Stimulated activated CD4-positive, alpha-beta T cell treated with anti-CD3 and anti-CD28 coated beads, Interleukin-15, amount 100 ng/mL, for 24 hours (primary cell): ENCODE data around the gene GP9.
"Not testable (repeated sequence)": the region's sequence is repeated elsewhere in the genome, so short reads cannot be mapped to it uniquely, and the experiment has no call there.

Experiments used
- DNase-seq: peaks from one replicate; pipeline ENCODE4 v3.0.0-alpha.2; 2020

The GP9 gene

GRCh38 chr3:129081503-129081902, 20.9 kb downstream of the GP9 start:
- no peak for DNase-seq

DNA sequence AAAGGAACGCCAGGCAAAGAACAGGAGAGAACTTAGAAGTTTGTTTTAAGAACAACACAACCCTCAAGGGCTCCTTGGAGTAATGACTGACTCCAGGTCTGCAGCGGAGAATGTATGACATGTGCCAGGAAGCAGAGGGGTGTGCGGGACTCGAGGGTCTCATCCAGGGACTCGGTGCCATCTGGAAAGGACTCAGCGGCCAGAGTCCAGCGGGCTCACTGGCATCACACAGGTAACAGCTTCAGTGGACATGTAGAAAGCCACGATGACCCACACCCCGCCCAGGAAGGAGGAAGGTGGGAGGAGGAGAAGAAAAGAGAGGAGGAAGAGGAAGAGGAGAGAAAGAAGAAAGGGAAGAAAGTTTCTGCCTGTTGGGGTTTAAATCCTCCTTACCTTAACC, 21.4 kb downstream of the GP9 start:
- no peak for DNase-seq

DNA sequence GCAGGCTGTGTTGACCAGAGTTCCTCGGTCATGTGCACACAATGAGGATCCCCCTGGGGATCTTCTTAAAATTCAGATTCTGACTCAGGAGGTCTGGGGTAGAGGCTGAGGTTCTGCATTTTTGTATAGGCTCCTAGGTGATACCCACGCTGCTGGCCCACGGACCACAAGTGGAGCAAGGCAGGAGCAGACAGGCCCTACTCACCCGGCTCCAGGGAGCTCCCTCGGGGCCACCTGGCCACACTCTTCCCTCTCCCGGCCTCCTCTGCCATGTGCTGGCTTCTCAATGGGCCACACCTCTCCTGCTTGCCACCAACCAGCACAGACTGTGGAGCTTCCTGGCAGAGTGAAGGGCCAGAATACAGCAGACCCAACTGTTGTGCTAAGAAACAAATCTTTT, 23.9 kb downstream of the GP9 start:
- DNase-seq: no peak

DNA sequence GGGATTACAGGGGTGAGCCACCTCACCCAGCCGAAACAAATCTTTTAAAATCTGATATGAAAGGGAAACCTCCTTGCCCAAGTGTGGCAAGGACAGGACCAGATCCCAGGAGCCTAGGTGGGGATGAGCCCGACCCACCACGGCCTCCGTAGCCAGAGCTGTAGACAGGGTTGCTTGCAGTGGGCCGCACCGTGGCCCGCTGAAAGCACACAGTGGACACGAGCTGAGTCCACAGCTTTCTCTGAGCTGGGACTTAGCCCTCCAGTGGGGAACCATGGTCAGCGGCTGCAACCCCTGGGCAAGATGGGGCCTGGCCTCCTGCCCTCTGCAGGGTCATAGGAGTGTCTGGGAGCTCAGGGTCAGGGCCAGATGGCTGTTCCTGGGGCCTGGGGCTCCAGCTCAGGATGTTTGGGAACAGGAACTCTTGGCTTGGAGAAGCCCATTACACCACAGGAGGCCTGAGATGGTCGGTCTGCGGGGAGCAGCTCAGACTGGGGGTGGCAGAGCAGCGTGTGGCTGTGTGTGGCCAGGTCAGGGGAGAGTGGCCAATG, 24.7 kb downstream of the GP9 start:
- DNase-seq: no peak

- DNase-seq: no peak
Measured at GRCh38 chr3:129085818-129086217, 25.2 kb downstream of the GP9 start.

DNA sequence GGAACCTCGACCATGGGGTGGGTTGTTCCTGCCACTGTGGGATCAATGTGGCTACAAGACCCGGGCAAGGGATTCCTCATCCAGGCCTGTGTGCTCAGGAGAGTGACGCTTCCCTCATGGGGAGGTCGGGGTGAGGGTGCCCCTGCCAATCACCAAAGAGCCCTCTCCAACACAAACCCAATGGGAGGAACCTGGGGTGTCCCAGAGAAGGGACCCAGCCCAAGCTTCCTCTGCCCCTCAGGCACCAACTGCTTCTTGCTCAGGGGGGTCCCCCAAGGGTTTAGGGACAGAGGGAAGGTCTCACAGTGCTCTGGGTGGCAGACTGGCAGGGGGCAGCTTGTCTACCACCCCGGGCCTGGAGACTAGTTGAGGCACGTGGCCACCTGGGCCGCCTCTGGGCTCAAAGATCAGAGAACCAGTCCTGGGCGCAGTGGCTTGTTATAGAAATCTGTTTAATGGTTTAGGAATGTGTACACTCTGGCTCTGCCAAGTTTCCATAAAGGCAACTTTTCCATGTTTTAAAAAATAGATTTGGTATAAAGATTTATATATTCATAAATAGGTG, 26.6 kb downstream of the GP9 start:
- DNase-seq: no peak

- not testable (repeated sequence) for DNase-seq
Measured at GRCh38 chr3:129087904-129088303, 27.3 kb downstream of the GP9 start.

DNA sequence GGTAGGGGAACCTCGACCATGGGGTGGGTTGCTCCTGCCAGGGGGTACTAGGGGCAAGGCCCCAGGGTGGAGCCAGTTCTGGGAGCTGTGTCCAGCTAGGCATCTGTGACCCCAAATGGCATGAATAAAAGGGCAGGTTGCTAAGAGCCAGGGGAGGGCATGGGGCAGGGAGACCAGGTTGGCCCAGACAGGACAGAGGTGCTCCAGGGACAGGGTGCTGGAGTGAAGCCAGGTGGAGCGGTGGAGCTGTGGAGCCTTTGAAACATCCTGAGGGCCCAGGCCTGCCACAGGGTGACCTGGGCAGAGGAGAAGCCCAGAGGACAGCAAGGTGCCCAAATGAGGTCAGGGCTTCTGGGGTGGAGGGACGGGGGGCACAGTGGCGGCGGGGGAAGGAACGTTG, 27.7 kb downstream of the GP9 start:
- not testable (repeated sequence) for DNase-seq

DNA sequence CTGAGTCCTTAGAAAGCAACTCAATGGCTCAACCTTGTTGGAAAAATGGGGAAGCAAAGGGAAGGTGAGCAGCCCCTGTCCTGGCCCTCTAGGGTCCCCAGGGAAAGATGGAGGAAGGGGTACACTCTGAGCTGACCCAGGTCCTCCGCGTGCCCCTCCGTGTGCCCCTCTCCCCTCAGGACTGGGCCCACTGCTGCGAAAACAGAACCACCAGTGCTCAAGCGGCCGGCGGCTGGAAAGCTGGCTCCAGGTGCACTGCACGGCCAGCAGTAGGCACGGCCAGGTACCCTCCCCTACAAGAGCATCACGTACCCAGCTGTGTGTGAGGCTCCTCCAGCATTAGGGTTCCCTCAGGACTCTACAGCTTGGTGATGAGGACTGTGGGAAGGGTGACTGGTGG, 34.7 kb downstream of the GP9 start:
- DNase-seq: no peak

GRCh38 chr3:129100274-129100673, 39.7 kb downstream of the GP9 start:
- no peak for DNase-seq

DNA sequence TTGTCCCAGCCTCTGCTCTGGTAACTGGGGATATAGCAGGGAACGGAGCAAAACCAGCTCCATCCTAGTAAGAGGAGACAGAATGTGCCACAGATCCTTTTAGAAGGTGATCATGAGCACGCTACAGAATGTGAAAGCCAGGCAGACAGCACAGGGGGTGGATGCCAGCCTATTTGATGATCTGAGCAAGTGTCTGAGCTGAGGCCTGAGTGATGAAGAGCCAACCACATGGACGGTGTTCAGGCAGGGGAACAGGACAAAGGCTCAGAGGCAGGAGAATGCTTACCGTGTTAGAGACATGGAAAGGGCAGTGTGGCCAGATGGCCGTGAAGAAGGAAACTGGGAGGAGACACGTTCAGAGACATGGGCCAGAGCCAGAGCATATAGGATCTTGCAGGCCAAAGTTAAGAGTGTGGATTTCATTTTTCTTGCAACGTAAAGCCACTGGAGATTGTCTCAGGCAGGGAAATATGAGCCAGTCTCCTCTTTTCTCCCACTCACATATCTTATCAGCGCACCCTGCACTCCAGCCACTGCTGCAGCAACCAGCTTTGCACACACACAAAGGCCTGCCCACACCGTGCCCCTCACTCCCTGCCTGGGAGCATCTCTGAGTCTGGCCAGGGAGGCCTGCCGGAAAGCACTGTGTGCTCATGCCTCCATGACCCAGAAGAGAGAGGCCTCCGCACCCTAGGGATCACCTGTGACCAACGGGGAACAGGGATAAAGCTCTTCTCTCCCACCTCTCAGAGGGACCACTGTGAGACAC, 41.0 kb downstream of the GP9 start:
- no peak for DNase-seq

GRCh38 chr3:129103296-129103695, 42.7 kb downstream of the GP9 start:
- no peak for DNase-seq

DNA sequence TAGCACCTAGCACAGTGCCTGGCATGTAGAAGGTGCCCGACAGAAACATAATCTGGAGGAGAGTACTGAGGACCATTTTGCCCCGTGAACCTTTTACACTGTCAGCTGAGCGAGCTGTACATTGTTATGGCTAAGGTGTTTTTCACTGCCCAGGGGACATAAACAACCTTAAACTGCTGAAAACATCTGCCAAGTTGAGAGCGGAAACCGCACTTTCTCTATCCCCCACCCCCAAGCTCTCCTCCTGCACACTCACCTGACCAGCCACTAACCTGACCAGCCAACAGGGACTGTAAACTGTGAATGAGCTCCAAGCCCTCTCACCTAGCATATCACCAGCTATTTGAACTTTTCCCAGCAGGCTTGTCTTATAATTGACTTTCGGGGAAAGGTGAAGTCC, 43.5 kb downstream of the GP9 start:
- DNase-seq: no peak

DNA sequence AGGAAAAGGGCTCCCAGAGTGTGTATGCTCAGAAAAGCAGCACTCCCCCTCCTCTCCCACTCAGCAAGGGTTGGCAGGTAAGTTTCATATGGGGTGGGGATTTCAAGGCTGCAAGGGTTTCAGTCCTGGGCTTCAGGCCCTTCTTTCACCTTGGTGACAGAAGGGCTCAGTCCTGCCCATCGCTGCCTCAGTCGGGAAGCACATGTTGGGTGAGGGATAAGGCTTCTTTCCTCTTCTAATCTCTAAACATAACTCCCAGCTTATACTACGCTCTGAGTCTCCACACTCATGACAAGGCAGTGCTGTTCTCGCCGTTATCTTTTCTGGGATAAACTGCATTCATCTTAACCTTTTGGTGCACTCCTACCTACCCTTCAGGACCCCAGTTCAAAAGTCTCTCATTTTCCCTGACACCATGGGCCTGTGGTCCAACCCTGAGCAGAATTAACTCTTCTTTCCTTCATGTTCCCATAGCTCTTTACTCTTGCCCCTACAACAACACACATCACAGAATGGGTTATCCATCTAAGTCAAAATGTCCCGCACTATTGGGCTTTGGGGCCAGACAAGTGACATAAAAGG, 44.0 kb downstream of the GP9 start:
- no peak for DNase-seq

GRCh38 chr3:129105862-129106261, 45.3 kb downstream of the GP9 start:
- DNase-seq: no peak

- DNase-seq: no peak
Measured at GRCh38 chr3:129106320-129106719, 45.7 kb downstream of the GP9 start.

DNA sequence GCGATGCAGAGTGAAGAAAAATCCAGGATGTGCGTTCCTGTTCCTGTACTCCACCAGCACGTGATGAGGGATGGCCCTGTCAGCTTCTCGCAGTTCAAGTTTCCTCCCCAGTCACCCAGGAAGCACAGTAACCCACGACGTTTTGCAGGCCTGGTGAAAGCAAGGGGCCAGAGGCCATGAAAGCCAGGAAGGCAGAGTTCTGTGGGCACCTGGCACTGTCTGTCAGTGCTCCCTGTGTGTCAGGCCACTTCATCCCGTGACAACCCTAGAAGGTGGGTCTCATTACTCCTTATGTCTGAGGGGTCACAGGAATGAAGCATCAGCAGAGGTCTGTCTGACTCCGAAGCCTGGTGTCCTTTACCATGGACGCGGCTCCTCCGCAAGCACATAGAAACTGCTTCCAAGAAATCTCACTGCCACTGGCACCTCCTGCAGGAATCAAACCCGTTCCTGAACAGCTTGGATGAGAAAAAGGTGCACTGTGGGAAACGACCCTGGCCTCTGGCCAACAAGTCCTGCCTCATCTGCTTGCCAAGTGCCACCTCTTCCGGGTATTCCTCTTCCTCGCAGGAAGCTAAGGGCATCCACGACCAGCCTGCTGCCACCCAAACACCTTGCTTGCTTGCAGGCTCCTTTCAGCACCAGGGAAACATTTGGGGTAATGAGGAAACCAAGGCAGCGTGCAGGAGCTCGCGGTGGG, 46.4 kb downstream of the GP9 start:
- no peak for DNase-seq

GRCh38 chr3:129107793-129108192, 47.2 kb downstream of the GP9 start:
- no peak for DNase-seq

DNA sequence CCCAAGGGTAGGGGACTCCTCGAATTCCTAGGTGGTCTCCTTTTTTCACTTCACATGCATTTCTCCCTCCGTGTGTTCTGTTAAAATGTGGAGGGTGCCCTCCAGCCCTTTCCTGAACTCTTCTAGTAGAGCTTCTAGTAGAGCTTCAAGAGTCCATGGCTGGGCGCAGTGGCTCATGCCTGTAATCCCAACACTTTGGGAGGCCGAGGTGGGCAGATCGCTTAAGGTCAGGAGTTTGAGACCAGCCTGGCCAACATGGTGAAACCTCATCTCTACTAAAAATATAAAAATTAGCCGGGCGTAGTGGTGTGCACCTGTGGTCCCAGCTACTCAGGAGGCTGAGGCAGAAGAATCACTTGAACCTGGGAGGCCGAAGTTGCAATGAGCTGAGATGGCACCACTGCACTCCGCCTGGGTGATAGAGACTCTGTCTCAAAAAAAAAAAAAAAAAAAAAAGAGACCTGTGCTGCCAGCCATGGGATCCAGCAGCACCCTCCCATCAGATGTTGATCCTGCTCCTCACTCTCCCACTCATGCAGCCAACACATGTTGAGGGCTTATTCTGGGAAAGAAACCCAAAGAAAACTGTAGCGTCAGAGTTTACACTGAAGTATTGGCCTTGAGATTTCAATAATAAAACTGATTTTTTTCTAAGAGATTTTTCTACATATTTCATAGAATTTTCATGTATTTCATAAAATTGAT, 50.6 kb downstream of the GP9 start:
- DNase-seq: not testable (repeated sequence)
